GM12878 (cell line): ENCODE data around the gene MDN1. TPM values are rescaled to one million over a fixed set of nuclear protein-coding genes. Genes with fewer than 3 reads are reported as not detected.

Experiments
- ATAC-seq: fragments of 200-7000 bp; cut with Tn5 transposase; 3 replicates; pipeline ENCODE4 v1.9.1; 2020; ENCODE audit warnings: mild to moderate bottlenecking, moderate library complexity
- BruUV-seq: library from RNA; stranded (reverse); fragments of 400-500 nt; replicated peaks from 2 replicates; lab custom pipeline; 2021; lab: Mats Ljungman, UMichigan
- CTCF ChIA-PET: fragments of 300-600 bp; sonication (Branson Sonifier 250); formaldehyde crosslinking; extraction: SDS; loops from one replicate; lab custom pipeline; 2021; ENCODE audit warnings: inconsistent platforms; lab: Yijun Ruan, JAX
- POLR2A ChIA-PET: fragments of 350-600 bp; formaldehyde crosslinking; extraction: SDS; loops from one replicate; lab custom pipeline; 2021; ENCODE audit warnings: inconsistent platforms; lab: Charles Lee
- RAD21 ChIA-PET: fragments of 300-600 bp; sonication (Branson Sonifier 250); formaldehyde crosslinking; loops from one replicate; lab custom pipeline; 2023; ENCODE audit warnings: antibody characterized with exemption; ENCODE audit not compliant: unreplicated experiment; lab: Charles Lee
- SMC1A ChIA-PET: fragments of 300-600 bp; sonication (Branson Sonifier 250); formaldehyde crosslinking; loops from one replicate; lab custom pipeline; 2023; ENCODE audit not compliant: unreplicated experiment, uncharacterized antibody; lab: Charles Lee
- DNase-seq: peaks from one replicate; pipeline ENCODE4 v3.0.0-alpha.2; 2011; ENCODE audit warnings: low read depth, low spot score
- FAIRE-seq: peaks from 3 replicates; lab custom pipeline; 2011; peaks lifted over from hg19 to GRCh38; lab: Jason Lieb, UNC
- H2AFZ ChIP-seq: 2 replicates; pipeline ENCODE4 v1.6.0; 2011; ENCODE audit warnings: low read depth, low read length, control low read depth; ENCODE audit not compliant: control insufficient read depth
- H3K27ac ChIP-seq: 2 replicates; pipeline ENCODE4 v1.5.1; 2011; ENCODE audit warnings: control low read depth; ENCODE audit not compliant: control insufficient read depth, insufficient read depth
- H3K27me3 ChIP-seq, 2 experiments: replicated peaks in 1 of 2; 2 replicates each; pipeline versions ENCODE4 v1.6.0 to v1.6.1; 2011; ENCODE audit warnings: low read length in 1 of 2; ENCODE audit not compliant: control insufficient read depth in 2 of 2, insufficient read depth in 2 of 2
- H3K36me3 ChIP-seq, 2 experiments: 2 replicates each; pipeline ENCODE4 v1.5.1; 2011; ENCODE audit warnings: low read length in 1 of 2; ENCODE audit not compliant: control insufficient read depth in 2 of 2, insufficient read depth in 2 of 2
- H3K4me1 ChIP-seq: 2 replicates; pipeline ENCODE4 v1.6.1; 2011; ENCODE audit warnings: mild to moderate bottlenecking, low read length, moderate library complexity, mixed read lengths; ENCODE audit not compliant: control insufficient read depth, insufficient read depth
- H3K4me2 ChIP-seq: 2 replicates; pipeline ENCODE4 v1.6.0; 2011; ENCODE audit warnings: control low read depth; ENCODE audit not compliant: control insufficient read depth, insufficient read depth
- H3K4me3 ChIP-seq: fragments of 200-600 bp; sonication (generic); 2 replicates; pipeline ENCODE4 v1.5.1; 2016
- H3K79me2 ChIP-seq: 2 replicates; pipeline ENCODE4 v1.6.0; 2011; ENCODE audit warnings: low read length; ENCODE audit not compliant: control insufficient read depth, insufficient read depth
- H3K9ac ChIP-seq: 2 replicates; pipeline ENCODE4 v1.8.0; 2011; ENCODE audit warnings: low read length, control low read depth, mixed read lengths; ENCODE audit not compliant: control insufficient read depth, insufficient read depth
- H3K9me3 ChIP-seq: replicated peaks from 3 replicates; pipeline ENCODE4 v1.5.1; 2011; ENCODE audit warnings: mild to moderate bottlenecking, low read length; ENCODE audit not compliant: control insufficient read depth, insufficient read depth
- H4K20me1 ChIP-seq: 2 replicates; pipeline ENCODE4 v1.6.0; 2011; ENCODE audit not compliant: control insufficient read depth, insufficient read depth
- CREB1 ChIP-seq: IDR thresholded peaks from 2 replicates; pipeline ENCODE4 v1.6.1; 2012; ENCODE audit warnings: low read depth, mild to moderate bottlenecking, inconsistent platforms
- FOXK2 ChIP-seq: fragments of 450-650 bp; IDR thresholded peaks from 2 replicates; pipeline ENCODE4 v1.6.1; 2017; ENCODE audit warnings: mild to moderate bottlenecking, moderate library complexity
- HCFC1 ChIP-seq: fragments of 150-350 bp; IDR thresholded peaks from 2 replicates; pipeline ENCODE4 v1.6.1; 2014; ENCODE audit warnings: low read length
- HDGF ChIP-seq: fragments of 450-650 bp; IDR thresholded peaks from 2 replicates; pipeline ENCODE4 v1.6.1; 2016; ENCODE audit warnings: antibody characterized with exemption
- IKZF2 ChIP-seq, 2 experiments: fragments of 450-650 bp; IDR thresholded peaks; 2 replicates each; pipeline ENCODE4 v1.6.1; 2017; ENCODE audit warnings: mild to moderate bottlenecking in 2 of 2, moderate library complexity in 2 of 2
- JUND ChIP-seq: IDR thresholded peaks from 2 replicates; pipeline ENCODE4 v1.6.1; 2012; ENCODE audit warnings: low read depth, mild to moderate bottlenecking, low read length, improper control_type of control experiment, moderate library complexity
- SMC3 ChIP-seq: IDR thresholded peaks from 2 replicates; pipeline ENCODE4 v1.6.1; 2011; ENCODE audit warnings: low read length, improper control_type of control experiment, borderline replicate concordance
- STAT1 ChIP-seq: fragments of 450-650 bp; conservative IDR thresholded peaks from 2 replicates; pipeline ENCODE4 v1.6.1; 2014; ENCODE audit warnings: antibody characterized with exemption, mild to moderate bottlenecking
- STAT3 ChIP-seq: IDR thresholded peaks from 2 replicates; pipeline ENCODE4 v1.6.1; 2011; ENCODE audit warnings: low read depth, low read length, improper control_type of control experiment
- ZNF274 ChIP-seq: IDR thresholded peaks from one replicate; pipeline ENCODE4 v1.8.0; 2011; ENCODE audit not compliant: insufficient read length, insufficient read depth
- WGBS: methylation state at CpG from one replicate; pipeline ENCODE4 v1.1.6; 2016; ENCODE audit warnings: low lambda C conversion rate; ENCODE audit not compliant: insufficient replicate concordance, insufficient coverage; ENCODE audit errors: missing lambda C conversion rate; 5-methylcytosine and 5-hydroxymethylcytosine counted together
- in situ Hi-C: fragments of 300-500 bp; cut with MboI; formaldehyde crosslinking; loops from 9 replicates; pipeline ENCODE4 v1.14.3; 2018; ENCODE audit warnings: mixed read lengths
- intact Hi-C: fragments of 100-400 bp; cut with micrococcal nuclease; formaldehyde crosslinking; loops from one replicate; pipeline ENCODE4 v1.14.2; 2022; ENCODE audit not compliant: unreplicated experiment
- polyA plus RNA-seq, 11 experiments: library from polyadenylated mRNA; depleted of rRNA in 4 of 11; unstranded in 6 of 11; stranded (reverse) in 5 of 11; fragments of >200 nt; fragmentation: Nextera tagmentation in 4 of 11; fragmentation: Illumina TruSeq in 1 of 11; extraction: Ambion mirVana in 4 of 11; extraction: Trizol in 1 of 11; gene quantifications; 1 replicate in 1 of 11; 2 replicates in 10 of 11; pipeline versions ENCODE4 v1.2.1 to v1.2.3, GENCODE V29; 2011 to 2016; ENCODE audit warnings: inconsistent platforms in 2 of 11, missing spikeins in 2 of 11, low read depth in 1 of 11
- total RNA-seq, 4 experiments: library from RNA; depleted of rRNA in 3 of 4; stranded (reverse); fragments of >200 nt in 3 of 4; fragmentation: Illumina TruSeq in 1 of 4; extraction: Trizol in 1 of 4; gene quantifications; 2 replicates each; pipeline versions ENCODE4 v1.2.1 to v1.2.3, GENCODE V29; 2013 to 2021
- TF ChIP-seq, protein P1 (sequence below): fragments of 450-650 bp; conservative IDR thresholded peaks from 2 replicates; pipeline ENCODE4 v1.6.1; 2017; ENCODE audit warnings: mild to moderate bottlenecking, moderate library complexity

MDN1 gene
- total and polyA plus RNA-seq, 10 of the 15 experiments (the other 5 are each of a cell fraction or from before 2014, with no cell fraction given) = 14.3 to 50.1 (median 22.1) TPM

GRCh38 chr6:89612121-89612520 is 207.5 kb downstream of the MDN1 start:
- H3K4me3 ChIP-seq = no peak overlapping the region
- no peaks in the 10 kb centered on the region for H3K79me2 ChIP-seq
- ChIA-PET CTCF (interaction anchor here (1.0 to 6.1 kb wide), 5 partner anchors 14 to 629 kb away, joined by 4 to 64 read pairs (median 5); partner anchors contain the start of gene ANKRD6), RAD21 (interaction anchor here (1.8 kb wide), 1 partner anchor 180 kb away, joined by 4 read pairs; no protein-coding TSS in a partner anchor), POLR2A (interaction anchor here (1.6 kb wide), 1 partner anchor 180 kb away, joined by 4 read pairs; the partner anchor contains the start of gene ANKRD6), SMC1A (interaction anchor here (1.3 to 1.6 kb wide), 4 partner anchors 91 to 629 kb away, joined by 3 to 6 read pairs (median 4); no protein-coding TSS in a partner anchor)
- no peaks in the 10 kb centered on the region for H4K20me1 ChIP-seq
- intact Hi-C loops (loop anchor here (5.0 kb wide), 1 partner anchor 630 kb away; no protein-coding TSS in a partner anchor), in situ Hi-C loops (loop anchor here (5.0 kb wide), 3 partner anchors 180 to 630 kb away; partner anchors contain the start of gene ANKRD6)
- H3K4me1 ChIP-seq = no peaks in the 10 kb centered on the region
- DNase-seq (no peak), ATAC-seq (no peak), FAIRE-seq (no peak)
- no peaks in the 10 kb centered on the region for H3K36me3 ChIP-seq
- H2AFZ ChIP-seq = no peak overlapping the region
- BruUV-seq = no TSS peak
- no peaks in the 10 kb centered on the region for H3K9me3 ChIP-seq
- H3K27ac ChIP-seq = no peak overlapping the region
- H3K27me3 ChIP-seq = no peaks in the 10 kb centered on the region
- 93% methylated on average over 12 of the region's 12 CpGs for WGBS
- H3K4me2 ChIP-seq = no peak overlapping the region
- no peak overlapping the region for H3K9ac ChIP-seq
- TF ChIP-seq, protein P1, sequence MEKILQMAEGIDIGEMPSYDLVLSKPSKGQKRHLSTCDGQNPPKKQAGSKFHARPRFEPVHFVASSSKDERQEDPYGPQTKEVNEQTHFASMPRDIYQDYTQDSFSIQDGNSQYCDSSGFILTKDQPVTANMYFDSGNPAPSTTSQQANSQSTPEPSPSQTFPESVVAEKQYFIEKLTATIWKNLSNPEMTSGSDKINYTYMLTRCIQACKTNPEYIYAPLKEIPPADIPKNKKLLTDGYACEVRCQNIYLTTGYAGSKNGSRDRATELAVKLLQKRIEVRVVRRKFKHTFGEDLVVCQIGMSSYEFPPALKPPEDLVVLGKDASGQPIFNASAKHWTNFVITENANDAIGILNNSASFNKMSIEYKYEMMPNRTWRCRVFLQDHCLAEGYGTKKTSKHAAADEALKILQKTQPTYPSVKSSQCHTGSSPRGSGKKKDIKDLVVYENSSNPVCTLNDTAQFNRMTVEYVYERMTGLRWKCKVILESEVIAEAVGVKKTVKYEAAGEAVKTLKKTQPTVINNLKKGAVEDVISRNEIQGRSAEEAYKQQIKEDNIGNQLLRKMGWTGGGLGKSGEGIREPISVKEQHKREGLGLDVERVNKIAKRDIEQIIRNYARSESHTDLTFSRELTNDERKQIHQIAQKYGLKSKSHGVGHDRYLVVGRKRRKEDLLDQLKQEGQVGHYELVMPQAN = no peak
- no peak for TF ChIP-seq STAT3

DNA sequence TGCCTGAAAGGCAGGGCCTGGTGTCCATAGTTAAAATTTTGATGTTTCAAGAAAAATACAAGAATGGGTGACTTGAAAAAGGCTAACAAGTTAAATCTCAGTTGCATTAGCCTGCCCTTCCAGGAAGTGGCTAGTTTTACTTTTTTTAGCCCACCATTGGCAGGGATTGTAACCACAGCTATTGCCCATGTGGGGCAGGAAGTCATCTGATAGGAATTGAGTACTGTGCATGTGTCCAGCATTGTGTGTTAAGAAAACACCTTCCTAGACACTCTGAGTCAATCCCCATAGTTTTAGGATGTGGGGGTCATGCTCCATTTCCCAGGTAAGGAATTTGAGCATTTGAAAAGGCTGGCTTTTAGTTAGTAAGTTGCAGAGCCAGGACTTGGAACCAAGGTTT is 207.9 kb downstream of the MDN1 start:
- DNase-seq (no peak), ATAC-seq (no peak), FAIRE-seq (no peak)
- Histone ChIP-seq H3K4me3 (no peak overlapping the region), H3K4me2 (no peak overlapping the region), H3K27ac (no peak overlapping the region), H2AFZ (no peak overlapping the region), H3K36me3 (no peaks in the 10 kb centered on the region), H3K79me2 (no peaks in the 10 kb centered on the region), H3K4me1 (no peaks in the 10 kb centered on the region), H3K27me3 (no peaks in the 10 kb centered on the region), H4K20me1 (no peaks in the 10 kb centered on the region), H3K9me3 (no peaks in the 10 kb centered on the region), H3K9ac (no peak overlapping the region)
- RAD21 ChIA-PET = interaction anchor here (3.6 kb wide), 1 partner anchor 239 kb away, joined by 19 read pairs; no protein-coding TSS in a partner anchor
- POLR2A ChIA-PET = interaction anchor here (0.5 kb wide), 1 partner anchor 257 kb away, joined by 4 read pairs; no protein-coding TSS in a partner anchor
- intact Hi-C loops (loop anchor here (5.0 kb wide), 1 partner anchor 629 kb away; no protein-coding TSS in a partner anchor), in situ Hi-C loops (loop anchor here (5.0 kb wide), 3 partner anchors 179 to 629 kb away; partner anchors contain the start of gene ANKRD6)
- no TSS peak for BruUV-seq
- CTCF ChIA-PET = interaction anchor here (0.8 to 6.1 kb wide), 5 partner anchors 39 to 629 kb away, joined by 3 to 64 read pairs (median 4); partner anchors contain the start of gene ANKRD6
- SMC1A ChIA-PET = interaction anchor here (1.4 to 4.1 kb wide), 4 partner anchors 179 to 629 kb away, joined by 5 to 31 read pairs (median 14); partner anchors contain the start of gene ANKRD6
- TF ChIP-seq CREB1 (no peak), JUND (no peak), STAT1 (no peak), HDGF (no peak), IKZF2 (IDR thresholded peaks at IDR 0.05) (no peak), FOXK2 (no peak), ZNF274 (no peak), SMC3 (no peak), HCFC1 (no peak)
- TF ChIP-seq, protein P1 = no peak
